ENCODE data around the gene NEURL1.
"Not testable (repeated sequence)": the region's sequence is repeated elsewhere in the genome, so short reads cannot be mapped to it uniquely, and the experiment has no call there.

NEURL1 gene

GRCh38 chr10:103587073-103587472 lies 93.6 kb downstream of the NEURL1 start:
- no peak for DNase-seq

DNA sequence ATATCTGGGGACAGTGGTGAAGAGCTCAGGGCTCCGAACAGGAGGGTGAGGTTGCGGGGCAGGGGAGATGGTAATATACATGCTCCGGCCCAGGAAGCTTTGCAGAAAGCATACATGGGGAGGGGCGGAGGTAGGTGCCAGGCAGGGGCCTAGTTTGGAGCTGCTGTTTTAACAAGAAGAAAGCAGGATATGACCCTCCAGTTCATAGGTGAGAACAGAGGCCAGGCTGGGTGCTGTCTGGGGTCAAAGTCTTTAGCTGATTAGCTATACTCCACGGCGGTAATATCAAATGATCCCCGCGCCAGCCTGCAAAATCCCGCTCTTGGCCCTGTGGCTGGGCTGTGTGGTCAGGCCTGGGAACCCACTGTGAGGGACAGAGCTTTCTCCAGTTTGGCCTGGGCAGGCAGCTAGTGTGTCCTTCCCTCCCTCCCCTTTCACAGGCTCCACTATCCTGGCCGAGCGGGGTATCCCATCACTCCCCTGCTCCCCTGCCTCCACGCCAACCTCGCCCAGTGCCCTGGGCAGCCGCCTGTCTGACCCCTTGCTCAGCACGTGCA lies 95.6 kb downstream of the NEURL1 start:
- DNase-seq = no peak

- no peak for DNase-seq
Measured at GRCh38 chr10:103590060-103590459, 96.6 kb downstream of the NEURL1 start.

DNA sequence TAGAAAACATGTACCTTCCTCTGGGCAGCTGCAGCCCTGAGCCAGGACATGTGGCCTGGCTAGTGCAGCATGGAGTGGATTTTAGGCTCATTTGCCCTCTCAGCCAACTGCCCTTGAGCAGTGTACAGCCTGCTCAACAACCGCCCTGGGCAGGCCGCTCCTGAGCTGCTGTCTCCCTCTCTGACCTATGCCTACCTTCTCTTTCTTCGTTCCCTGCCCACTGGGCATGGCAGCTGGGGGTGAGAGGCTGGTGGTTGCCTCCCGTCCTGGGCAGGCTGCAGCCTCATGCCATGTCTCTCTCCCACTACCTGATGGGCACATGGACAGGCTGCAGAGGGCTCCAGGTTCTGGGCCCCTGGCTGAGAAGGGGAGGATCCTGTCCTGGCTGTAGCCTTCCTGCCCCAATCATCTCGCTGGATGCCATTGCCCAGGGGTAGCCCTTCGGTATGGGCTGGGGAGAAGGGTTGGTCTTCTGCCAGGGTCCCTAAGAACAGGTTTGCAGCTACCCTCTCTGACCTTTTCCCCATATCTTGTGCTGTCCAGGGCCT lies 97.3 kb downstream of the NEURL1 start:
- DNase-seq = no peak

DNA sequence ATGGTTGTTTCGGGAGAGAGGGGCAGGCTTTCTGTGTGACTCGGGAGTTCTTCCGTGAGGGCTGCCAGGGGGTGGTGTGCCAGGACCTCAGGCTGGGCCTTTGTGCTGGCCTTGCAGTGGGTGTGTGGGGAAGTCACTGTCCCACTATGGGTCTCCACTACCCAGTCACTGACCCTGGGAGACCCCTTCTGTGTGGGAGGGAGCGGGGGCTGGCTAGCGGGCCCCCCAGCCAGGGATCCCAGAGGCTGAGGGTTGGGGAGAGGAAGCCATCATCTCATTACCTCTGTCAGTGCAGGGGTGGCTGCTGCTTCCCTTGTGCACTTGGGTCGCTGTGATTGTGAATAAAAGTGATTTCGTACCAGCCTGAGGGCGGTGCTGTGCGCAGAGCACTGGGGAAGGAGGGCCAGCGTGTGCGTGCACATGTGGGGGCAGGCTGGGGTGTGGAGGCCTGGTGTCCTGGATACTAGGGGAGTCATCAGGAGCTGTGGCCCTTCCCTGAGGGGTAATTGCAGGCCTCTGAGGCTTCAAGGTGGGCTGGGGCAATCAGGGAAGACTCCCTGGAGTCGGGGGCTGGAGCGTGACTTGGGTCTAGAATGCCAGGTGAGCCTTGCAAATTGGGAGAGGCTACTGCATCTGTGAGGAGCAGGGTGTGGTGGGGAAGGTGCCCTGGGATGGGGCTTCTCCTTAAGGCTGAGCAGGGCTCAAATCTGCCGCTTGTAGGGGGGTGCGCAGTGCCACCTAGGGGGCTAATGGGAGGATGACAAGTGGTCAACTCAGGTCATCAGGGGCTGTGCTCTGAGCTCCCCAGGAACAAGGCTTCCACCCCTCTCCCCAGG lies 98.9 kb downstream of the NEURL1 start:
- DNase-seq = no peak

DNA sequence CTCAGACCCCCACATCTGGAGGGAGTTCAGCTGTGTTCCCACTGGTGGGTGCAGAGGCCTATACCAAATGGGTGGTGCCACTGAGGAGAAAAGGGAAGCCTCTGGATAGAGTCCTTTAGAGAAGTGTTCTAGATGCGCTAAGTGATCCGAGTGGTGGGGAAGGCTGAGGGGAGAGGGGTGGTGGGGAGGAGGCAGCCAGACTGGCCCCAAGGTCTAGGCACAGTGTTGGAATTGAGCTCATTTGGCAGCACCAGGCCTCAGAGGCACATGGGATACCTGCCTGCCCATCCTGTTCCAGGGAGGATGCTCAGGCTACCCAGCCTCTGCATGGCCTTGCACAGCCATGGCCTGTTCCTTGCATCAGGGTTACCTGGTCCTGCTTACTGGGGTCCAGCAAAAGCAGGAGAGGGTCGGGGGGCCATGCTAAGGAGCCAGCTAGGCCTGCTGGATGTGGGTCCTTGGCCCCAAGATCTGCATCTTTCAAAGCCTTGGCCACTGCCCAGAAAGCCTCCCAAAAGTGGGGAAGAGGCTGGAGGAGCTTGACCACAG lies 99.6 kb downstream of the NEURL1 start:
- no peak for DNase-seq

- no peak for DNase-seq
Measured at GRCh38 chr10:103595933-103596726, 102.6 kb downstream of the NEURL1 start.

DNA sequence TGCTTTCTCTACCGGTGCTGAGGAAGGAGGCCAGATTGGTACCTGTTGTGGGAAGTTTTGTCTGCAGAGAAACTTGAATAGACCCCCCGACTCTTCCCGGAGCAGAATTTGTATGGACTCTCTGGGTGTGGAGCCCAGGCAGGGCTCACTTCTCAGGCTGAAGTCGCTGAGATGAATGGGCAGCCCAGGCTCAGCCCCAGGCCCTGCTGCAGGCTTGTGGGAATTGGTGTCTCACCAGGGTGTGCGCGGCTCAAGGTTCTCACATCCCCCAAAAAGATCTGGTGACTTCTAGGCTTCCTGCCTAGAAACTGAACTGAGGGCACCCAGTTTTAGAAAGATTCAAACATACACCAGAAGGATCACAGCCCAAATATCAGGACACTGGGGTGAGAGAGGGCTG lies 103.5 kb downstream of the NEURL1 start:
- DNase-seq = no peak

DNA sequence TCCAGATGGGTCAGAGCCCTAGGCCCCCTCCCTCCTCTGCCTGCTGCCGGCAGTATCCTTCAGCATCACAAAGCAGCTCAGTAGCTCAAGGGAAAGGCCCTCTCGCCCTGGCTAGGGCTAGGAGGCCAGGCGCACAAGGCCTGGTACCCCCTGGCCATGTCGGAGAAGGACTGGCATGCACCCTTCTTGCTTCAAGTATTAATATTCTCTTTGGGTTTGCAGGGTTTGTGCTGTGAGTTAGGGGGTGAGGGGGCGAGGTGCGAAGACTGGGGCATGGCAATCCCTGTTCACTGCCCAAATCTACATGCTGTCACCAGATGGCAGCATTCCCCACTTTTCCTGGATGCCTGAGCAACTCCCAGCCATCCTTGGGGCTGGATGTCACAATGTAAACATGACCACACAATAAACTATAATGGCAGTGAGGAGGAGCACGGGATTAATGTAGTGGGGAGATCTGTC lies 105.2 kb downstream of the NEURL1 start:
- DNase-seq = no peak

GRCh38 chr10:103599211-103599610 lies 105.7 kb downstream of the NEURL1 start:
- no peak for DNase-seq

DNA sequence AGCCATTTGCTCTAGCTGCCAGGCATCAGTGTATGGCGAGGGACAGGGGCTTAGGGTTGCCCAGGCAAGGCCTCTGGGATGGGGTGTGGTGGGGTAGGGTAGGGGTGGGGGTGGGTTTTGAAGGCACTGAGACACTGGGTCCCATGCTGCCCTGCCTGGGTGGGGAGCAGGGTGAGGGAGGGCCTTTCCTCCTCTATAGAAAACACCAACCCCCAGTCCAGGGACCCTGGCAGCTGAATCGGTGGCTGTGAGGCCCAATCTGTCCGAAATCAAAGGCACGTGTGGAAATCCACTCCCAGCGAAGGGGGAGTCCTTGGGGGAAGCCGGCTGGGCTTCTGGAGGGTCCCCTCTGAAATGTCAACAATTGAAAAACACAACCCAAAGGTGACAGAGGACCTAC lies 106.4 kb downstream of the NEURL1 start:
- no peak for DNase-seq

DNA sequence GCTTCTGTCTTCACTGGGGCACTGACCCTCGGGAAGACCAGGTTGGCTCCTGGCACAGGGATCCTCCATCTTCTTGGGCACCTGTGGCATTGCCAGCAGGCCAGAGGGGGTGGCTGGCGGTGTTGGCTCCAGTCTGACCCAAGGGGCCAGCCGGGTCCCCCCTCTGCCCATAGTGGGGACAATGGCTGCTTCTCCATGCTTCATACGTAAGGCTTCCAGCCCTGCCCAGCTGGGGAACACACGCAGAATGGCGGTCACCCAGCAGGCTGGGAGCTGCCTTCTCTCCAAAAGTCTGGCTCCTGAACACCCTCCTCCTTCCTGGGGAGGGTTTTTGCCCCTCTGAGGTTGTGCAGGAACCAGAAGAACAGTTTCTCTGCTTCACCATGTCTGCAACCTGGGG lies 106.8 kb downstream of the NEURL1 start:
- no peak for DNase-seq

- no peak for DNase-seq
Measured at GRCh38 chr10:103600956-103601569, 107.6 kb downstream of the NEURL1 start.

DNA sequence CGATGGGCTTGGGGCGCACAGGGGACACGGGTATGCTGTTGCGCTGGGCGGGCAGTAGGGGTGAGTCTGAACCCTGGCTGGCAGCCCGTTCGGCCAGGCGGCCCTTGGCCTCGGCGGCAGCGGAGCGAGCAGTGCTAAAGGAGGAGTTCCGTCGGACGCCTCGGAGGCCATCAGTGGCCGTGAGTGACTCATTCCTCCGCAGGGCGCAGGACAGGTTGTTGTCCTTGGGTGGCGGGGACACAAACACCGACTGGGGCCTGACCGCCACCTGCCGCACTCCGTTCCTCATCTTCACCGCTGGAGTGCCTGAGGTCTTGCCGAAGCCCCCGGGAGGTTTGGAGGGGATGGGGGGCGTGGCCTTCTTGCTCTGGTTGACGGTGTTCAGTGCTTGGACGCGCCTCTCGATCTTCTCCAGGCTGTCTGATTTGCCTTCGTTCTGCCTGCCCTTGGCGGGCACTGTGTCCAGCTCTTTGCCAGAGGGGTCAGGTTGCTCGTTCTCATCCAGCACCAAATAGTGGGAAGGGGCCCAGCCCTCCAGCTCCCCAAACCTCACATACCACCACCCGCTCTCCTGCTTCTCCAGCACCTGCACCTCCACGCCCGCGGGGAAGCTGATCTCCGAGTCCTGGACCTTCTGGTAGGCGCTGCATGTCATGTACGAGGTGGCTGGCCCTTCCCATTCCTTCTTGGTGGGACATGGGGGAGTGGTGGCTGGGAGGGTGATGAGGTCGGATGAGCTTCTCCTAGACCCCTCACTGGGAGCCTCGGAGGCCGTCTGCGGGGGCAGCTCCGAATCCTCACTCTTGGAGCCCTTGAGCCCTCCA lies 108.7 kb downstream of the NEURL1 start:
- DNase-seq = no peak

DNA sequence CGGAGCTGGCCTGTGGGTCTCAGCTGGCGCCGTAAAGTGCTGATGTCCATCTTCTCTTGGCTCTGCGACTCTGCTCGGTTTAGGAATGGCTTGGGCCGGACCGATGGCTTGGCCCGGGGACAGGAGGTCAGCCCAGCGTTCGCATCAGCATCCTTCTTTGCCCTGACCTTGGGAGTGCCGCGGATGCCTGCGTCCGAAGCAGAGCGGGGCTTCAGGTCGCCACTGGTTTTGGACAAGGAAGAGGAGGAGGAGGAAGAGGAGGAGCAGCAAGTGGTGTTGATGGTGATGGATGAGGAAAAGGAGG lies 109.3 kb downstream of the NEURL1 start:
- DNase-seq = no peak

- DNase-seq = no peak
Measured at GRCh38 chr10:103603382-103603781, 109.9 kb downstream of the NEURL1 start.

DNA sequence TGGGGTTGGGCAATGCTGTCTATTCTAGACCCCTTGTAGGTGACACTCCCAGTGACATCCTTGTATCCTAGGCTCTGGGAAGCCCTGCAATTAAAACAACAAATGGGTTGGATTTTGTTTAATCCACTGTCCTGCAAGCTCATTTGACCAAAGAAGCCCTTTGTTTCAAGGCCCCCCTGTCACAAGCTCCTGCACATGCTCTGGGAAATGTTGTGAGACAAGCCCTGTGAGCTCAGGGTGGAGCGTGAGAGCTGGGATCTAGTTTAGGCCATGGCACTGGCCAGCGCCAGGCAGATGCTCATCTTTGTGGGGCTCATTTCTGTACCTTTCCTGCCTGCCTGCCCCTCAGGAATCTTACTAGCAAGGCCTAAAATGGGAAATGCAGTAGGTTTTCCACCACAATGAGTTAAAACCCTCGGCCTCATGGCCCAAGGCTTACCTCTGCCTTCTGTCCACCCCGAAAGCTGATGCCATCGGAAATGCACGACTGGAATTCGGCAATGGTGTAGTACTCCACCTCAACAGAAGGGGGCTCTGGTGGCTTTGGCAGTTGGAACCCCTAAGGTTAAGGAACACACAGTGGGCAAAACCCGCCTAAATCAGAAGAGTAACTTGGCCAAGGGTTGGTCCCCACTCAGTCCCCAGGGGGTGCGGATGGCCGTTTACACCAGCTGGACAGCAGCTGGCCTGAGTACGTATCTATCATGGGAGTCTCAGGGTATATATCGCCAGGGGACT lies 112.0 kb downstream of the NEURL1 start:
- DNase-seq = peak; percentile 41

DNA sequence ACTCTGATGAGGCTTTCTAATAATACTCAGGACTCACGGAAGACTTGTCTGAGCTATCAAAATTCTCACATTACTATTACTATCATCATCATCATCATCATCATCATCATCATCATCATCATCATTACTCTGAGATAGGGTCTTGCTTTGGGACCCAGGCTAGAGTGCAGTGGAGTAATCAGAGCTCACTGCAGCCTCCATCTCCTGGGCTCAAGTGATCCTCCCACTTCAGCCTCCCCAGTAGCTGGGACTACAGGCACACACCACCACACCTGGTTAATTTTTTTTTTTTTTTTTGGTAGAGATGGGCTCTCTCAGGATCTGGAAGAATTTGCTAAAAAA lies 112.6 kb downstream of the NEURL1 start:
- not testable (repeated sequence) for DNase-seq

GRCh38 chr10:103607051-103607450 lies 113.5 kb downstream of the NEURL1 start:
- DNase-seq = not testable (repeated sequence)

DNA sequence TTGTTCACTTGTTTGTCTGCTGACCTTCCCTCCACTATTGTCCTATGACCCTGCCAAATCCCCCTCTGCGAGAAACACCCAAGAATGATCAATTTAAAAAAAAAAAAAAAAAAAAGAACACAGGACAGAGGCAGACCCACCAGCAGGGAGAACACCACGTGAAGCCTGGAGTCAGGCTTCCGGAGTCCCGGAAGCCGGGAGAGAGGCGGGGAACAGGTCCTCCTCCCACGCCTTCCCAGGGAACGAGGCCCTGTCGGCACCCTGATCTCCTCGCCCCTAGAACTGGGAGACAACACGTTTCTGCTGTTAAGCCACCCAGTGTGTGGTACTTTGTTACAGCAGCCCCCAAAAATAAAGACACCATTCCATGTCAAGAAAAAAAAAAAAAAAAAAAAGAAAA lies 114.6 kb downstream of the NEURL1 start:
- DNase-seq = not testable (repeated sequence)
